Endothelial cell of umbilical vein (primary cell): Measurements from ENCODE around the gene CPSF7.

ENCODE experiments used
- POLR2A ChIP-seq: IDR thresholded peaks from 2 replicates; pipeline ENCODE4 v1.6.1; 2012; ENCODE audit warnings: low read depth, mild to moderate bottlenecking, control low read depth, low read length
- POLR2AphosphoS5 ChIP-seq: IDR thresholded peaks from 2 replicates; pipeline ENCODE4 v1.6.1; 2012; ENCODE audit warnings: low read depth, mild to moderate bottlenecking, control low read depth, low read length, moderate library complexity; ENCODE audit not compliant: insufficient read depth
- TF ChIP-seq, protein P1 (sequence below), 2 donors: IDR thresholded peaks; 1 replicate in 1 of 2; 2 replicates in 1 of 2; pipeline ENCODE4 v1.5.1; 2011; ENCODE audit warnings: low read length in 2 of 2, mild to moderate bottlenecking in 2 of 2, moderate library complexity in 2 of 2, control low read depth in 1 of 2, inconsistent platforms in 1 of 2, low read depth in 1 of 2; ENCODE audit not compliant: insufficient read depth in 1 of 2; ENCODE audit errors: extremely low read depth in 1 of 2

DNA sequence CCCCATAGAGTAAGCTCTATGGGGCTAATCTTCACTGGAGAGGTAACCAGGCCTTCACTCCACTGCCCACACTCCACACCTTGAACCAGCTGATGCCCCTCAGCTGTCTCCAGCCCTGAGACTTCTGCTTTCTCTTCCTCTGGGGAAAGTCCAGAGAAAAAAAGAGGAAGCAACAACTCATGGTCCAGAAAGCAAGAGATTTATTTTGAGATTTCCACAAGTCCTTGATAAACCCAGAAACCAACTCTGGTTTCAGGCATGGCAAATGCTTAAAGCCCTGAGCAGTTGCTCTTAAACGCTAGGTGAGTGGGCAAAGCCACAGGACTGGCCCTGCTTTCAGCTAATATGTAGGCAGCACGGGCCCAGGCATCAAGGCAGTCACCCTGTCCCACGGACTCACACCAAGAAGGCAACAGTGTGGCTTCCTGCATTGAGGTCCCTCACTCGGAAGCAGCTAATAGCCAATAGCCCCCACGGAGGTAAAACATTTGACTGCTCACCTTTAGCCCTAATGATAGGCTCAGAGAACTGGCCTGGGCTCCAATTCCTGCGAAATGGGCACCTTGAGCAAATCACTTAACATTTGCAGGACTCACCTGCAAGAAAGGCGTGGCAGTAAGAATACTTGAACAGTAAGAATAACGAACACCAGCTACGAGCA lies 72.4 kb downstream of the CPSF7 start:
- TF ChIP-seq, protein P1, sequence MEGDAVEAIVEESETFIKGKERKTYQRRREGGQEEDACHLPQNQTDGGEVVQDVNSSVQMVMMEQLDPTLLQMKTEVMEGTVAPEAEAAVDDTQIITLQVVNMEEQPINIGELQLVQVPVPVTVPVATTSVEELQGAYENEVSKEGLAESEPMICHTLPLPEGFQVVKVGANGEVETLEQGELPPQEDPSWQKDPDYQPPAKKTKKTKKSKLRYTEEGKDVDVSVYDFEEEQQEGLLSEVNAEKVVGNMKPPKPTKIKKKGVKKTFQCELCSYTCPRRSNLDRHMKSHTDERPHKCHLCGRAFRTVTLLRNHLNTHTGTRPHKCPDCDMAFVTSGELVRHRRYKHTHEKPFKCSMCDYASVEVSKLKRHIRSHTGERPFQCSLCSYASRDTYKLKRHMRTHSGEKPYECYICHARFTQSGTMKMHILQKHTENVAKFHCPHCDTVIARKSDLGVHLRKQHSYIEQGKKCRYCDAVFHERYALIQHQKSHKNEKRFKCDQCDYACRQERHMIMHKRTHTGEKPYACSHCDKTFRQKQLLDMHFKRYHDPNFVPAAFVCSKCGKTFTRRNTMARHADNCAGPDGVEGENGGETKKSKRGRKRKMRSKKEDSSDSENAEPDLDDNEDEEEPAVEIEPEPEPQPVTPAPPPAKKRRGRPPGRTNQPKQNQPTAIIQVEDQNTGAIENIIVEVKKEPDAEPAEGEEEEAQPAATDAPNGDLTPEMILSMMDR (IDR thresholded peaks at IDR 0.05; ENCODE audit: extremely low read depth in 1 of 2, insufficient read depth in 1 of 2, low read depth in 1 of 2, low read length in 2 of 2) = no peak
- no peak for TF ChIP-seq POLR2AphosphoS5
- TF ChIP-seq POLR2A = no peak
